Stomach (tissue), 9 donors: Measurements from ENCODE around the gene CACTIN. TPM values are rescaled to one million over a fixed set of nuclear protein-coding genes. Genes with fewer than 3 reads are reported as not detected.

Experiments
- DNase-seq, 2 donors: peaks; one replicate each; pipeline versions ENCODE4 v3.0.0 to v3.0.0-alpha.2; 2013 to 2019
- H3K27ac ChIP-seq, 5 donors: fragments of 200-600 bp in 4 of 5; sonication (generic) in 4 of 5; one replicate each; pipeline ENCODE4 v1.5.1; 2013 to 2019; ENCODE audit warnings: mild to moderate bottlenecking in 1 of 5, moderate library complexity in 1 of 5
- H3K27me3 ChIP-seq, 3 donors: fragments of 200-600 bp; sonication (generic); one replicate each; pipeline ENCODE4 v1.5.1; 2017 to 2019; ENCODE audit warnings: mixed run types in 1 of 3
- H3K36me3 ChIP-seq, 4 donors: fragments of 200-600 bp; sonication (generic); 1 replicate in 3 of 4; 2 replicates in 1 of 4; pipeline ENCODE4 v1.5.1; 2016 to 2019
- H3K4me1 ChIP-seq, 4 donors: fragments of 200-600 bp; sonication (generic); one replicate each; pipeline ENCODE4 v1.5.1; 2016 to 2019
- H3K4me3 ChIP-seq, 4 donors: fragments of 200-600 bp; sonication (generic) in 3 of 4; one replicate each; pipeline ENCODE4 v1.5.1; 2016 to 2019; ENCODE audit warnings: mild to moderate bottlenecking in 1 of 4
- H3K9me3 ChIP-seq, 4 donors: fragments of 200-600 bp; sonication (generic); one replicate each; pipeline ENCODE4 v1.5.1; 2016 to 2019
- CTCF ChIP-seq, 7 experiments: fragments of 450-650 bp in 4 of 7; fragments of 200-600 bp in 3 of 7; sonication (generic) in 3 of 7; IDR thresholded peaks; one replicate each; pipeline ENCODE4 v1.5.1; 2016 to 2019; ENCODE audit warnings: antibody characterized with exemption in 7 of 7, control low read depth in 2 of 7, mild to moderate bottlenecking in 1 of 7
- EP300 ChIP-seq: sonication (generic); formaldehyde crosslinking; IDR thresholded peaks from one replicate; pipeline ENCODE4 v1.6.1; 2017; ENCODE audit warnings: antibody characterized with exemption
- POLR2A ChIP-seq, 4 donors: fragments of 450-650 bp; IDR thresholded peaks; one replicate each; pipeline ENCODE4 v1.6.1; 2016; ENCODE audit warnings: antibody characterized with exemption in 4 of 4, control low read depth in 2 of 4, mild to moderate bottlenecking in 1 of 4, moderate library complexity in 1 of 4
- POLR2AphosphoS5 ChIP-seq, 3 donors: sonication (generic); formaldehyde crosslinking; IDR thresholded peaks; one replicate each; pipeline ENCODE4 v1.6.1; 2016; ENCODE audit warnings: antibody characterized with exemption in 3 of 3
- WGBS, 5 donors: extraction: QIAGEN DNeasy Blood & Tissue Kit in 3 of 5; methylation state at CpG; one replicate each; pipeline versions ENCODE4 v1.1.5 to v1.1.7; 2013 to 2018; 5-methylcytosine and 5-hydroxymethylcytosine counted together
- intact Hi-C: fragments of 100-400 bp; cut with DNase I; formaldehyde crosslinking; loops from one replicate; pipeline ENCODE4 v1.15.1; 2023; ENCODE audit warnings: low total_unique reads
- polyA plus RNA-seq, 3 donors: library from polyadenylated mRNA; stranded (reverse); fragments of 200-250 nt; gene quantifications; one replicate each; pipeline ENCODE4 v1.2.3, GENCODE V29; 2013
- total RNA-seq, 5 donors: library from RNA; depleted of rRNA; stranded (reverse); fragments of >200 nt; gene quantifications; one replicate each; pipeline versions ENCODE4 v1.1.0 to v1.2.3, GENCODE V29; 2014 to 2016
- donor health status: healthy with polysubstance abuse.
- donor health status: Bipolar disorder and iron deficiency.
- donor health status: healthy.

The CACTIN gene
- total and polyA plus RNA-seq, 8 donors: 9.8 to 180 (median 14.7) TPM

GRCh38 chr19:3612901-3613741, 13.5 kb downstream of the CACTIN start:
- Histone ChIP-seq H3K4me1 (peaks cover under 1 to 37% (median 28%) of the 10 kb centered on the region in 4 donors), H3K27ac (peak overlapping the region in 3 of 5 donors; percentile 20 to 50 (median 49)), H3K9me3 (no peaks in the 10 kb centered on the region), H3K27me3 (peaks cover 0 to 2% (median 0%) of the 10 kb centered on the region in 3 donors), H3K4me3 (no peak overlapping the region), H3K36me3 (peaks cover 22 to 75% (median 67%) of the 10 kb centered on the region in 4 donors)
- no peak for TF ChIP-seq EP300
- TF ChIP-seq POLR2A (IDR thresholded peaks at IDR 0.05): no peak
- TF ChIP-seq POLR2AphosphoS5 (IDR thresholded peaks at IDR 0.05): no peak
- no peak for TF ChIP-seq CTCF (IDR thresholded peaks at IDR 0.05)
- intact Hi-C loops: loop anchor here (10.0 kb wide), 1 partner anchor 68 kb away; no protein-coding TSS in a partner anchor
- no peak for DNase-seq
- WGBS, 5 donors: 83 to 90% (median 88%) methylated on average over 53 to 79 of the region's 79 CpGs

GRCh38 chr19:3612330-3612729, 14.3 kb downstream of the CACTIN start:
- H3K4me1 ChIP-seq: peaks cover 0 to 42% (median 31%) of the 10 kb centered on the region in 4 donors
- H3K4me3 ChIP-seq: no peak overlapping the region
- TF ChIP-seq CTCF (IDR thresholded peaks at IDR 0.05): no peak
- no peak for TF ChIP-seq POLR2A (IDR thresholded peaks at IDR 0.05)
- TF ChIP-seq EP300: no peak
- no peak for TF ChIP-seq POLR2AphosphoS5 (IDR thresholded peaks at IDR 0.05)
- no peaks in the 10 kb centered on the region for H3K9me3 ChIP-seq
- peaks cover 0 to 10% (median 0%) of the 10 kb centered on the region in 3 donors for H3K27me3 ChIP-seq
- intact Hi-C loops: loop anchor here (10.0 kb wide), 1 partner anchor 68 kb away; no protein-coding TSS in a partner anchor
- H3K36me3 ChIP-seq: peaks cover 22 to 71% (median 63%) of the 10 kb centered on the region in 4 donors
- no peak for DNase-seq
- peak overlapping the region in 2 of 5 donors; percentile 11 to 49 for H3K27ac ChIP-seq
- WGBS, 5 donors: 96 to 99% (median 96%) methylated on average over 20 to 33 of the region's 33 CpGs

GRCh38 chr19:3611841-3612240, 14.7 kb downstream of the CACTIN start:
- intact Hi-C loops: loop anchor here (10.0 kb wide), 1 partner anchor 67 kb away; no protein-coding TSS in a partner anchor
- no peak overlapping the region for H3K4me3 ChIP-seq
- TF ChIP-seq EP300 (no peak), POLR2AphosphoS5 (IDR thresholded peaks at IDR 0.05) (no peak), POLR2A (IDR thresholded peaks at IDR 0.05) (no peak)
- DNase-seq: no peak
- 94 to 96% (median 94%) methylated on average over 31 to 36 of the region's 36 CpGs for WGBS, 5 donors
- no peak overlapping the region for H3K27ac ChIP-seq
- no peaks in the 10 kb centered on the region for H3K9me3 ChIP-seq
- peaks cover 0 to 15% (median 0%) of the 10 kb centered on the region in 3 donors for H3K27me3 ChIP-seq
- H3K4me1 ChIP-seq: peaks cover 3 to 47% (median 35%) of the 10 kb centered on the region in 4 donors
- H3K36me3 ChIP-seq: peaks cover 22 to 66% (median 58%) of the 10 kb centered on the region in 4 donors

- Histone ChIP-seq H3K27me3 (peaks cover 0 to 23% (median 4%) of the 10 kb centered on the region in 3 donors), H3K9me3 (no peaks in the 10 kb centered on the region), H3K27ac (peak overlapping the region in 1 of 5 donors; percentile 85), H3K4me3 (no peak overlapping the region), H3K4me1 (peaks cover 11 to 55% (median 43%) of the 10 kb centered on the region in 4 donors), H3K36me3 (peaks cover 22 to 59% (median 52%) of the 10 kb centered on the region in 4 donors)
- WGBS, 5 donors: 81 to 84% (median 84%) methylated on average over 33 to 41 of the region's 41 CpGs
- intact Hi-C loops: loop anchor here (10.0 kb wide), 1 partner anchor 66 kb away; no protein-coding TSS in a partner anchor
- DNase-seq: no peak
- TF ChIP-seq CTCF (IDR thresholded peaks at IDR 0.05) (no peak), POLR2AphosphoS5 (IDR thresholded peaks at IDR 0.05) (no peak), EP300 (no peak), POLR2A (IDR thresholded peaks at IDR 0.05) (no peak)
Measured at GRCh38 chr19:3610745-3611717, 15.6 kb downstream of the CACTIN start.
